Stimulated activated naive CD4-positive, alpha-beta T cell (primary cell): ENCODE results near the gene TYW1.
"Not testable (repeated sequence)": the region's sequence is repeated elsewhere in the genome, so short reads cannot be mapped to it uniquely, and the experiment has no call there.

ENCODE experiments used
- DNase-seq, 6 experiments: peaks; one replicate each; lab custom pipeline; 2025; lab: John Stamatoyannopoulos, UW

Gene TYW1

DNA sequence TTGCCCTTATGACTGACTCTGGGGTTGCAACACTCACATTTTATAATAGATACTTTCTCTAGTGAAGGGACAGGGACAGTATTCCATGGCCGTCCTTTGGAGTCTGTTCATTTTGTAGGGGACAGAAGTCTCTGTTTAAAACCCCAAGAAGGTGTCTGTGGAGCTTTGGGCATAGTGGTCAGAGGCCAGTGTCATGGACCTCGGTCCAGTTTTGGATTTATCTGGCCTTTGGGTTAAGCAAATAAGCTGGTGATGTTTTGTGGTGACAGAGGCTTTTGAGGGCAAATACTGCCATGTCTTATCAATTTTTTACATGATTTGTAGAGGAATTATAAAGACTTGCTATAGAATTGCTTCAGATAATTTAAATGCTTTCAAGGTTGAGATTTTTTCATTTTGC lies 50.2 kb downstream of the TYW1 start:
- DNase-seq, result not testable (repeated sequence)

DNA sequence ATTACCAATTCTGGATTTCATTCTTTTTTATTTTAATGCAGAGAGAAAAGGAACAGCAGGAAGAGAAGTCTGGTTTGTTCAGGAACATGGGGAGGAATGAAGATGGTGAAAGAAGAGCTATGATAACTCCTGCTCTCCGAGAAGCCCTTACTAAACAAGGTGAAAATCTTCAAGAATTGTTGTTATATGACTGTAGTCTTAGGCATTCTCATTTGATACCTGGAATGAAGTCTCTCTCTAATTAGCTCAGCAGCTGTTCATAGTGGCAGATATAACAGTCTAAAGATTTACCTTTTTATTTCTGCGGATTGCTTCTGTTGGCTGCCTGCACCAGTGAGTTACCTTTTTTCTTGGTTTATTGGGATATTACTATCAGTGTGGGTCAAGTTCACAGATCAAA lies 53.3 kb downstream of the TYW1 start:
- DNase-seq, result not testable (repeated sequence)

DNA sequence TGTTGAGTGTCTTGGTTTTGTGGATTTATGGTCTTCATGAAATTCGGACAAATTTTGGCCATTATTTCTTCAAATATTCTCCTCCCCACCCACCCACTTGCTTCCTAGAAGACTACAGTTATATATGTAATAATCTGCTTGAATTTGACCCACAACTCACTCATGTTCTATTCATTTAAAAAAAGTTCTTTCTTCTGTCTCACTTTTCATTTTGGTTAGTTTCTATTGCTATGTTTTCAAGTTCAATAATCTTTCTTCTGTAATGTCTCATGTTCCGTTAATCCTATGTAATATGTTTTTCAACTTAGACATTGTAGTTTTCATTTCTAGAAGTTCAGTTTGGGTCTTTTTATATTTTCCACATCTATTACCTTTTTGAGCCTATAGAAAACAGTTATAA lies 55.5 kb downstream of the TYW1 start:
- not testable (repeated sequence) for DNase-seq

DNA sequence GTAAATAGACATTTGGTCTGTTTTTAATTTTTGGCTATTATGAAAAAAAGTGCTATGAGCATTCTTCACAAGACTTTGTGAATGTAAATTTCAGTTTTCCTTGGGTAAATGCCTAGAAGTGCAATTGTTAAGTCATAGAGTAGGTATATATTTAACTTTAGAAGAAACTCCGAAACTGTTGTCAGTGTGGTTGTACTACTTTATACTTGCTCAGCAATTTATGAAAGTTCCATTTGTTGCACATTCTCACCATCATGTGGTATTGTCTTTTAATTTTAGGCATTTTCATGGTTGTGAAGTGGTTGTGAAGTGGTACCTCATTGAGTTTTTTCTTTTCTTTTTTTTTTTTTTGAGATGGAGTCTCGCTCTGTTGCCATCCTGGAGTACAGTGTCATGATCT lies 60.0 kb downstream of the TYW1 start:
- no peak for DNase-seq

DNA sequence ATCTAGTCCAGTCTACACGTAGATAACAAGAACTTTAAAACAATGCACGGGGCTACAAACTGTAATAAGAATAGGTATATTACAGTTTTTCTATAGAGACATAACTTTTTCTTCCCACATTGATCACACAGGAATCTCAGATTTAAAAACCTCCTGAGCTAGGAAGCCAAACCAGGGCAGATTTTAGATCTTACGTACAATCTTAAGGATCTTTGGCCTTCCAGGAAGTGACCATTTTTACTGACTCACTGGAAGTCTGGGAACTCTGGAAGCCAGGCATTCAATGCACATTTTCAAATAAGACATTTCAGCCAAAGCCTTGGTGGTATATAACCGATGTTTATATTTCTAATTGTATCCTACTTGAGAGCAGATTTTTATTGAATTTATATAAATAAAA lies 64.7 kb downstream of the TYW1 start:
- not testable (repeated sequence) for DNase-seq

DNA sequence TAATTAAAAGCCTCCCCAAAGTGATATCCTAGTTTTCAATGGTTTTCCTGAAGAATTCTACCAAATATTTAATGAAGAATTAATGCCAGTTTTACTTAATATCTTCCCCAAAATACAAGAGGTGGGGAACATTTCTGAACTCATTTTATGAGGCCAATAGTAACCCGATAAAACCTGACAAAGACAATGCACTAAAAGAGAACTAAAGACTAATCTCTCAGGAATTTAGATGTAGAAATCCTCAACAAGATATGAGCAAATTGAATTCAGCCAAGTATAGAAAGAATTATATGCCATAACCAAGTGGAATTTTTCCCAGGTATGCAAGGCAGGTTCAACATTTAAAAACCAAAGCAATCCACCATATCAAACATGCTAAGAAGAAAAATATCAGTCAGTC lies 66.2 kb downstream of the TYW1 start:
- not testable (repeated sequence) for DNase-seq

DNA sequence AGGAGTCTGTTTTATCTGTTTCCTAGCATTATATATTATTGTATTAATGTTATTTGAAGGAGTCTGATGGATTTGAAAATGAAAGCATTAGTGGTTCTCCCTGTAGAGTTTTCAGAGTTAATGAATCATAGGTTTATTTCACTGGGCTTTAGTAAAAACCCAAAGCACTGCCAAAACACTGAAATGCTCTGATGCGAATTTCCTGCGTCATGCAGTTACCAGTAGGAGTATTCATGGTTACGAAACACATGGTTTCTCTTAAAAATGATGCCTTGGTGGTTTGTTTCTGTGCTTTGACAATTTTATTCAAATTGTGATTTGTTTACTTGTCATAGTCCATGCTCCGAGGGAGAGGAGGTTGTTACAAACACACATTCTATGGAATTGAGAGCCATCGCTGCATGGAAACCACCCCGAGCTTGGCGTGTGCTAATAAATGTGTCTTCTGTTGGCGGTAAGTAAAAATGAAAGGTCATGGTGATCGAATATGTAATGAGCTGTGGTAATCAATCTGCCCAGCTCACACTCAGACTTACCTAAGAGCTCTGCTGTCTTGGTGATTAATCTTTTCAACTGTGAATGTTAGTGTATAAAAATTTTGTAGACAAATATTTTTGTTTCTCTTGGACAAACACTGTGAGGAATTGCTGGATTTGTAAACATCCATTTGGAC lies 70.5 kb downstream of the TYW1 start:
- not testable (repeated sequence) for DNase-seq

DNA sequence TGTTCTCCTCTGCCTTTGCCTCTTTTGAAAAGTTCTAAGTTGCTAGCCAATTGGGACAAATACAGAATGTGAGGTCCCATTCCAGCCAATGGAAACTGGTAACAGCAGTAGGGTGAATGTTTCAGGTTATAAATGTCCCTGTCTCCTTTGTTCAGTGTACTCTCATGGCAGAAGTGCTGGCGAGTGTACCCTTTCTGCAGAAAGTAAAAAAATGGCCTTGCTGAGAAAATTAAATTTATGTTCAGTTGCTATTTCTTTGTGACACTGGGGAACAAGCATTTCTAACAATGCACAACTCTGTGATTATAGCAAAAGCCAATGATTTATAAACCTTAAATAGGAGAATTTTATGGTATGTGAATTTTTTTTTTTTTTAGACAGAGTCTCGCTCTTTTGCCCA lies 79.5 kb downstream of the TYW1 start:
- not testable (repeated sequence) for DNase-seq

DNA sequence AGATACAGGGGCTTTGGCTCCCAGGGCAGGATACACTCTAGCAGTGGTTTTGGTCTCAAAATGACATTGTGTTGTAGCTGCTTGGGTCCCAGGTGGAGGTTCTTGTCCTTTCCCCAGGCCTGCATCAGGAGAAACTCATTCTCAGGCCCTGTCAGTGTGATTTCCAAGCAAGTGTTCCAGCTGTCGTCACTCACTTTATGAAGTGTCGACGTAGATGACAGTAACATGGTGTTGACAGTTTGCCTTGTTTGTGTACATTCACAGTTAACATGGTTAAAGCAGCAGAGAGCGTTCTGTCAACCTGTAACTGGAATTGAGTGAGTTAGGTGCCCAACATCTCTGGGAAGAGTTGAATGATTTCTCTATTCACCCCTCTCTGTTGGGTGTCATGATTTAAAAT lies 86.2 kb downstream of the TYW1 start:
- not testable (repeated sequence) for DNase-seq

DNA sequence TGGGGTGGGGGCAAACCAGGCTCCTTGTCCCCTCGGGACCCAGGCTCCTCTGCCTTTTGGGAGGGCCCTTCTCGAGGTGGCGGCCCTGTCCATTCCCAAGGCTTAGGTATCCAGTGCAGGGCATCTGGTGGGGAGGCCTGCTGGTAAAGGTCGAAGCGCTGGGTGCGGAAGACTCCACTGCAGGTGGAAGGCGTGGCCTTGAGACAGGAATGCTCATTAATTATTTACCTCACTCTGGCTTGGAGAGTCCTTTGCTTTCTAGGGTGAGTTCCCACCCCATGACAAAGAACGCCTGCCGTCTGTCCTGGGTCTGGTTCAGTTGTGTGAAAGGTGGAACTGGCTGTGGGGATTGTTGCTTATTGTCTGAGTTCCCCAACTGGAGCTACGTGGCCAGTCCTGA lies 92.6 kb downstream of the TYW1 start:
- not testable (repeated sequence) for DNase-seq

DNA sequence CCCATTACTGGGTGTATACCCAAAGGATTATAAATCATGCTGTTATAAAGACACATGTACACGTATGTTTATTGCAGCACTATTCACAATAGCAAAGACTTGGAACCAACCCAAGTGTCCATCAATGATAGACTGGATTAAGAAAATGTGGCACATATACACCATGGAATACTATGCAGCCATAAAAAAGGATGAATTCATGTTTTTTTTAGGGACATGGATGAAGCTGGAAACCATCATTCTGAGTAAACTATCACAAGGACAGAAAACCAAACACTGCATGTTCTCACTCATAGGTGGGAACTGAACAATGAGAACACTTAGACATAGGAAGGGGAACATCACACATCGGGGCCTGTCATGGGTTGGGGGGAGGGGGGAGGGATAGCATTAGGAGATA lies 94.4 kb downstream of the TYW1 start:
- DNase-seq, result not testable (repeated sequence)

DNA sequence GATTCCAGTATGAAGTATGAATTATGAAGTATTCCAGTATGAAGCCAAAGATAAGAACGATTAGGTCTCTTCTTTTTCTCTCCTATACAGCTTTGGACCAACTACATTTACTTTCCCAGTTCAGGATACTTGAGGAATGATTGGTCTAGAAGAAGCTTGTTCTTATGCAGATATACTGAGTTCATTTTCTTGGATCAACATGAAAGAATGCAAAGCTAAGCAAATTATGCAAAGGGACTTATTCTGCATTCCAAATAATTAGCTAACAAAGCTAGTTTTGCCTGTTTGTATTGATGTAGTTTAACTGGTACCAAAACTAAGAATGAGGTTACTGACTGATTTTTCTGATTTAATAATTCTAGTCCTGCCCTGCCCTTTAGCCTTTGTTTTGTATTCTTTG lies 101.4 kb downstream of the TYW1 start:
- not testable (repeated sequence) for DNase-seq

DNA sequence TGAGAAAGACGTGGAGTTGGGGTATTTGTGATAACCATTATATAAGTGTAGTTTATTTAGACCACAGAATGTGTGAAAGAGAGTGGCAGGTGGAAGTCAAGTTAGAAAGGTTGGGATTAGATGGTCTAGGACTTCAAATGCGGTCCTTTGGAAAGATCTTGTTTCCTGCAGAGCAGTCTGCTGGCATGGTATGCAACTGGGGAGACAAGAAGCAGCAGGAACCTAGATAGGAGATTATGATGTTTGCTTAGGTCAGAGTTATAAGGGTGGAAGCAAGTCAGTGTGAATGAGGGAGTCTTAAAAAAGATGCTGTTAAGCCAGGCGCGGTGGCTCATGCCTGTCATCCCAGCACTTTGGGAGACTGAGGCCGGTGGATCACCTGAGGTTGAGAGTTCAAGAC lies 102.8 kb downstream of the TYW1 start:
- not testable (repeated sequence) for DNase-seq

DNA sequence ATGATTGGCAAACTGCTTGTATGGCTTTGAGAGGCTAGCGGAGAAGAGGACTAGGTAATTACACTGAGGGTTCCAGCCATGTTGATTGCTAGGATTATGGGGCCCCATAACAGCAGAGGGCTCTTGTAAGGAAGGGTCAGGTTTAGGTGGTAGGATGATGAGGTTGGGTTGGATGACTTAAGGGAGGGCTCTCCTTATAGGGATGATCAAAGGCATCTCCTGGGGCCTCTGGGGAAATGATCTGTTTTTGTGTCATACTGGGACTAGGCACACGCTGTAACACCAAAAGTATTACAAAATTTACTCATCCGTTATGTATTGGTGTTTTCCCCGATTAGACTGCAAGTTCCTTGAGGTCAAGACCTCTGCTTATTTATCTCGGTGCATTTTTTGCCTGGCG lies 103.4 kb downstream of the TYW1 start:
- not testable (repeated sequence) for DNase-seq

DNA sequence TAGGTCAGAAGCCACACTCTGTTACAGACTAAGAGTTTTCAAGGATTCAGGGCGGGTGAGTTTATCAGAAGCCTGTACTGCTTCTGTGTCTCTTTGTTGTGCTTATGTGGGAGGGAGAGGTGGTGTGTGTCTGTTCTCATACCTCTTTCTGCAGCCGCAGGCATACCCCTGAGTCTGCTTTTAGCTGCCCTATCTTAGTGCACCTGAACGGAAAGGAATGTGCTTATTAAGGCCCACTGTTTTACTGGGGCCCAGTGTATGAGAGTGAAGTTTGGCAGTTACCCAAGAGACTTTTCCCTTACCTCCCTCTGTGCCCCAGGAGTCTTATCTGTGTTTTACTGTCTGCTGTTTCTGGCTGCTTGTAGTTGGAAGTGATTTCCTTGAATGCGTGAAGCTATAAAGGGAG lies 104.3 kb downstream of the TYW1 start:
- peak in 1 of 6 experiments; percentile 1 for DNase-seq

DNA sequence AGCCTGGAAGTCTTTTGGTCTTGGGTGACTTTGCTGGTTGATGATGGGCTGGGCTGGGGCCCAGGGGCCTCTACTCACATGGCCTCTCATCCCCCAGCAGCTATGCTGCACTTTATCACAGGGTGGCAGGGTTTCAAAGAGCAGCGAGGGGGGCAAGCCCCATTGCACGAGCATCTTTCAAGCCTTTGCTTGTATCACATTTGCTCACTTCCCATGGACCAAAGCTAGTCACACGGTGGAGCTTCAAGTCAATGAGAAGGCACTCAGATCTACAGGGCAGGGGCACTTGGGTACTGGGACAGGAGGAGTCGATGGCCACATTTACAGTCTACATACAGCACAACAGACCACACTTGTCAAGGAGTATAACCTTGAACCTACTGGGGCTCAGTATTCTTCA lies 108.3 kb downstream of the TYW1 start:
- DNase-seq, result peak in 2 of 6 experiments; percentile 5 to 9

DNA sequence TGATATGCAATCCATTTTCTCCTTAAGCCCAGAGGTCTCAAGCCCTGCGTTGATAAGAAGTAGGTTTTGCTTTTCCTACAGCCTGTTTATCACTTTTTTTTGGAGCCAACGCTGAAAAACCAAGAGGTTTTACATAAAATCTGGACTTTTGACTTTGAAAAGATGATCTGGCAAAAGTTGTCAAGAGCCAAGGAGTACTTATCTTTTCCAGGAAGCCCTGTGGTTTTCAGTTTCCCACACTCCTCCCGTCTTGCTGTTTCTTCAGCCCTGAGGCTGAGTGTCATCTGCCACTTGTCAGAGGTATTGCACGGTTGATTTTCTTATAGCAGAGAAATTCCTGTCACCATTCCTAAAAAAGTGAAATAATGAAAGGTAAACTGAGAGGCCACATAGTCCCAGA lies 108.7 kb downstream of the TYW1 start:
- DNase-seq, result no peak

DNA sequence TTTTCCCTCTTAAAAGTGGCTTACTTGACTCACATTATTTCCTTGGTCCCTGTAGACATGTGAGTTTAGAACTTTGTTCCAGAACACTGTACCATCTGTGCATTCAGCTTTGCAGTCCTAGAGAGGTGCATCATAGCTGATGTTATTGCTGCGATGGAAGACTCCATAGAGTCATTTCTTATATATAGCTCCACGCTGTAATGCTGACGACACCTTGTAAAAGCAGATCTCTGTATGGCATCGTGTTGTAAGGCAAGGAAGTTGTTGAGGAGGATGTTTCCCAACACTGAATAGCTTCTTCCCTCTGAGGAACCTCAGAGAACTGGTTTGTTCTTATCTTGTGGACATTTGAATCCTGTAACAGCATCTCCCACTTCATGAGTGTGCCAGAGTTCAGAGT lies 109.6 kb downstream of the TYW1 start:
- DNase-seq, result not testable (repeated sequence)

DNA sequence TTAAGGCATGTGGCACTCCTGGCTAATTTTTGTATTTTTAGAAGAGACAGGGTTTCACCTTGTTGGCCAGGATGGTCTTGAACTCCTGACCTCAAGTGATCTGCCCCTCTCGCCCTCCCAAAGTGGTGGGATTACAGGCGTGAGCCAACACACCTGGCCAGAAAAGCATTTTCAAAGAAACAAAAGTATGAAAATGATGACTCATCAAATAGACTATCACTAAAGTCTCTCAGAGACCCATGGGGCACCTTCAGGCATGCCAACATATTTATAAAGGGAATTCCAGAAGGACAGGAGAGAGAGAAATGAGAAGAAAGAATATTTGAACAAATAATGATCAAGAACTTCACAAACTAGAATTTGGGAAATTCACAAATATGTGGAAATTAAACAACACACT lies 114.7 kb downstream of the TYW1 start:
- not testable (repeated sequence) for DNase-seq

DNA sequence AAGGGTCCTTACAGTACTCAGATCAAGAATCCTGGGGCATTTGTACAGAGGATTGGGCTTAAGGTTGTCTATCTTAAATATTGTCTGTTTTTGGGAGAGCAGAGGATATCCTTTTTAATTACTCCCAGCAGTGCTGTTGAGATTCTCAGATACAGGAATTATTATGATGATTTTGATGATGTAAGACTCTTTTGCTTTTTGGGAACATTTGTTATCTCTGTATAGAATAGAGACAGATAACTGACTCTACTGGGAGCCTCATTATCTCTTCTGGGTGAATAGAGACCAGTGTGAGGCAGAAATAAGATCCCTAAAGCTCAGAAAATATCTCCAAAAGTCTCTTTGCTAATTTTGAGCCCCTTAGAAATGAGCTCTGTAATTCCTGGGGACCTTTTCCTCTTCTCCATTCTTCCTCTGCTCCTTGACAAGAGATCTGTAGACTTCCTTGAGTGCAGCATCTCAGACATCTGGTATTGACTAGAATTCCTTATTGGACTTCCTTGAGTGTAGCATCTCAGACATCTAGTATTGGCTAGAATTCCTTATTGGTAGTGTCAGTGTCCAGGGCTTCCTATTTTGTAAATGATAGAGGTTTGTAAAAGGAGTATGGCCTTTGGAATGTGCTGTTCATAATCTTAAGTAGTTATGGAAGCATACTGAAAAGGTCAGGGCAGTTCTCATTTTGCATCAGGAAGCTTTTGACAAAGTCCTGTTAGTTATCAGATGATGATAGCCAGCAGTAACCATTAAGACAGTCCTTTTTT lies 118.0 kb downstream of the TYW1 start:
- DNase-seq, result not testable (repeated sequence)

DNA sequence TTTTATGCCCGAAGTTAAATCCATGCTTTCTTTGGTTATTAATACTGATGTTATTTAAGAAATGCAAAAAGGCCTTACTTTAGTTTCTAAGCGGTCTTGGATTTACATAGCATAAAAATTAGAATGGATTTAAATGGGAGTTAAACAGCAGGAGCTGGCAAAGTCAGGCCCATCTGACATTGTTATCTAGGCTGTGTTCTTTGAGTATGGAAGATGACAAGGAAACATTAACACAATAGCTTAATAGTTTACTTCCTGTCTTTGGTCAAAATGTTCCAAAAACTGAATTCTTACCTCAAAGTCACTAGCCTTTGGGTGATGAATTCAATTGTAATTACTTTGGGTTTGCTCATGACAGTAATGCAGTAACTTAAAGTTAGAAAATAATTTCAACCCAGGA lies 123.9 kb downstream of the TYW1 start:
- not testable (repeated sequence) for DNase-seq

DNA sequence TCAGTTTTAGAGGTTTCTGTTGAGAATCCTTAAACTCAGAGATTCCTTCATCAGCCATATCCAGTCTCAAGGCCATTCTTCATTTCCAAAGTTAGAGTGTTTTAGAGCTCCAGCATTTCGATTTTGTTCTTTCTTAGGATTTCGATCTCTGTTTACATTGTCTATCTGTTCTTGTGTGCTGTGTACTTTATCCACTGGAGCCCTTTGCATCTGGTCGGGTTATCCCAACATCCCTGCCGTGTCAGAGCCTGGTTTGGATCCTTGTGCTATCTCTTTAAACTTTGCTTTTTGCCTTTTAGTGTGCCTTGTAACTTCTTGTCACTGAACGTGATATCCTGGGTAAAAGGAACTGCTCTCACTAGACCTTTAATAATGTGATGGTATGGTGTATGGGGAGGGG lies 131.6 kb downstream of the TYW1 start:
- DNase-seq, result not testable (repeated sequence)

DNA sequence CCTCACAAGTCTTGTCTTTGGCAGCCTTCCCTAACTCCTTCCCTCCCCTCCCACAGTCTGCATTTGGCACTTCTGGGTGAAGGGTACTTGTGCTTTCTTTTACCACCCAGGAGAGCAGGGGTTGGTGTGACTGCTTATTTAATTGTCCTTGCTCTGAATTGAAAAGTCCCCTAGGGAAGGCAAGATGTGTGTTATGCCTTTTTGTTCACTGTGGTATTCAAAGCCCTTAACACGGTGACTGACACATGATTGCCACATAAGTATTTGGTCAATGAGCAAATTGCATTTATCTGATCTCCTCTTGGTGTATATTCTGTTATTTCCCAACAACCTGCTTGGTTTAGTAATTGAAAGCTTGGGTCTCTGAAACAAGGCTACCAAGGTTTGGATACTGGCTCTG lies 134.1 kb downstream of the TYW1 start:
- DNase-seq, result not testable (repeated sequence)
